Erythroblast (primary cell): ENCODE data around the gene CETN1.

Experiments used
- GATA1 ChIP-seq: IDR thresholded peaks from 2 replicates; pipeline ENCODE4 v1.6.1; 2011; ENCODE audit warnings: low read depth, mild to moderate bottlenecking, control low read depth, low read length, moderate library complexity
- POLR2A ChIP-seq: IDR thresholded peaks from 2 replicates; pipeline ENCODE4 v1.6.1; 2011; ENCODE audit warnings: mild to moderate bottlenecking, low read length

DNA sequence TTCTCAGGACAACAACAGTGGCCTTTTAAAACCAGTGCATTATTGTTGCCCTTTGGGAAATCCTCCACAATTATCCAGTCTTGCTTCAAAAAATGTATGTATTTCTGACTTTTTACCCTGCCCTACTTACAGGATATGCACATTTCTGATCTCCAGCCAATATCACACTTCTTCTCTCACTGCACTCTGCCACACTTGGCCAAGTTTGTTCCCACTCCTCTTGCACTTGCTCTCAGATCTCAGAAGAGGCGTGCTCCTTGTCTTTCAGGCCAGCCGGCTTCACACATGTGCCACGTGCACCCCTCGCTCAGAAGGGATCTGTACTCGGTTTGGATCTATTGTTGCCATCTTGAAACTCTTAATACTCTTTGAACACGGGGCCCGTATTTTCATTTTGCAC lies 32.0 kb downstream of the CETN1 start:
- TF ChIP-seq POLR2A: no peak
- TF ChIP-seq GATA1: no peak
